ENCODE data around the gene PDE4A.
"Not testable (repeated sequence)": the region's sequence is repeated elsewhere in the genome, so short reads cannot be mapped to it uniquely, and the experiment has no call there.

The PDE4A gene

GRCh38 chr19:10420444-10421239 lies at the start of gene PDE4A:
TSS of gene PDE4A (plus strand) at chr19:10420538. CDS start at chr19:10420765, 227 bp downstream.
- no peak for DNase-seq (ENCODE audit: low spot score)

GRCh38 chr19:10372690-10373089 lies 47.6 kb upstream of the PDE4A start:
- DNase-seq (ENCODE audit: low spot score) = no peak

- no peak for DNase-seq (ENCODE audit: low spot score)
Measured at GRCh38 chr19:10374931-10375330, 45.4 kb upstream of the PDE4A start.

GRCh38 chr19:10377140-10377640 lies 43.1 kb upstream of the PDE4A start:
- not testable (repeated sequence) for DNase-seq (ENCODE audit: low spot score)

GRCh38 chr19:10378124-10378523 lies 42.2 kb upstream of the PDE4A start:
- DNase-seq (ENCODE audit: low spot score) = no peak

- no peak for DNase-seq (ENCODE audit: low spot score)
Measured at GRCh38 chr19:10379880-10380312, 40.4 kb upstream of the PDE4A start.

GRCh38 chr19:10380313-10381102 lies 39.8 kb upstream of the PDE4A start, which contains the start of gene TYK2:
TSS of gene TYK2 (minus strand) at chr19:10380572. CDS start at chr19:10378406, 2,166 bp downstream.
- DNase-seq (ENCODE audit: low spot score) = peak; percentile 97

- DNase-seq (ENCODE audit: low spot score) = not testable (repeated sequence)
Measured at GRCh38 chr19:10383223-10383499, 37.2 kb upstream of the PDE4A start.

- DNase-seq (ENCODE audit: low spot score) = no peak
Measured at GRCh38 chr19:10384580-10384979, 35.8 kb upstream of the PDE4A start.

- peak; percentile 85 for DNase-seq (ENCODE audit: low spot score)
Measured at GRCh38 chr19:10388957-10389356, 31.4 kb upstream of the PDE4A start.

GRCh38 chr19:10389863-10390262 lies 30.5 kb upstream of the PDE4A start:
- DNase-seq (ENCODE audit: low spot score) = no peak

GRCh38 chr19:10390652-10391286 lies 29.6 kb upstream of the PDE4A start:
- DNase-seq (ENCODE audit: low spot score) = peak; percentile 72

- no peak for DNase-seq (ENCODE audit: low spot score)
Measured at GRCh38 chr19:10392120-10392519, 28.2 kb upstream of the PDE4A start.

GRCh38 chr19:10393137-10393536 lies 27.2 kb upstream of the PDE4A start:
- DNase-seq (ENCODE audit: low spot score) = no peak

GRCh38 chr19:10395003-10395402 lies 25.3 kb upstream of the PDE4A start:
- DNase-seq (ENCODE audit: low spot score) = no peak

- no peak for DNase-seq (ENCODE audit: low spot score)
Measured at GRCh38 chr19:10395436-10395835, 24.9 kb upstream of the PDE4A start.

- DNase-seq (ENCODE audit: low spot score) = no peak
Measured at GRCh38 chr19:10395917-10396316, 24.4 kb upstream of the PDE4A start.

- DNase-seq (ENCODE audit: low spot score) = no peak
Measured at GRCh38 chr19:10398819-10399218, 21.5 kb upstream of the PDE4A start.

- DNase-seq (ENCODE audit: low spot score) = not testable (repeated sequence)
Measured at GRCh38 chr19:10399340-10399739, 21.0 kb upstream of the PDE4A start.

GRCh38 chr19:10399878-10400277 lies 20.5 kb upstream of the PDE4A start:
- no peak for DNase-seq (ENCODE audit: low spot score)

- no peak for DNase-seq (ENCODE audit: low spot score)
Measured at GRCh38 chr19:10402441-10403038, 17.8 kb upstream of the PDE4A start.
